Chondrocyte (in vitro differentiated cells): ENCODE data around the gene SPOPL. TPM values are rescaled to one million over a fixed set of nuclear protein-coding genes. Genes with fewer than 3 reads are reported as not detected.

Source experiments
- DNase-seq: peaks from one replicate; pipeline ENCODE4 v3.0.0; 2021; ENCODE audit warnings: mixed read lengths, low spot score
- H3K27ac Mint-ChIP-seq: one replicate; pipeline ENCODE4 v1.8.0; 2021; ENCODE audit warnings: mild to moderate bottlenecking, moderate library complexity, mixed read lengths; ENCODE audit not compliant: unreplicated experiment
- H3K27me3 Mint-ChIP-seq: 2 replicates; pipeline ENCODE4 v1.8.0; 2021; ENCODE audit warnings: low read depth, mixed read lengths
- H3K36me3 Mint-ChIP-seq: 2 replicates; pipeline ENCODE4 v1.8.0; 2021; ENCODE audit warnings: low read depth, mixed read lengths
- H3K4me1 Mint-ChIP-seq: 2 replicates; pipeline ENCODE4 v1.8.0; 2021; ENCODE audit warnings: low read depth, mild to moderate bottlenecking, mixed read lengths
- H3K4me3 Mint-ChIP-seq: one replicate; pipeline ENCODE4 v1.8.0; 2021; ENCODE audit warnings: mild to moderate bottlenecking, moderate library complexity, mixed read lengths; ENCODE audit not compliant: unreplicated experiment
- H3K9me3 Mint-ChIP-seq: 2 replicates; pipeline ENCODE4 v1.8.0; 2021; ENCODE audit warnings: low read depth, mixed read lengths
- long read RNA-seq: library from polyadenylated mRNA; stranded (forward); transcript quantifications from one replicate; pipeline ENCODE4 v2.0.0, GENCODE V29; 2021
- total RNA-seq: library from RNA; stranded (reverse); gene quantifications from 3 replicates; pipeline ENCODE4 v1.2.1, GENCODE V29; 2021
- TF ChIP-seq, protein P1 (sequence below): fragments of 200-600 bp; sonication (generic); IDR thresholded peaks from 2 replicates; pipeline ENCODE4 v1.5.0; 2021; ENCODE audit warnings: antibody characterized with exemption, mild to moderate bottlenecking, moderate library complexity

The SPOPL gene
- 9.9 to 16.2 TPM (median 14.7 TPM) in 3 replicates for total RNA-seq
- long read RNA-seq, full-length matches to known transcripts = 1 of 2 reads
- long read RNA-seq, partial matches to known transcripts = 0 of 2 reads
- long read RNA-seq, other reads (novel, unspliced or antisense) = 1 of 2 reads

DNA sequence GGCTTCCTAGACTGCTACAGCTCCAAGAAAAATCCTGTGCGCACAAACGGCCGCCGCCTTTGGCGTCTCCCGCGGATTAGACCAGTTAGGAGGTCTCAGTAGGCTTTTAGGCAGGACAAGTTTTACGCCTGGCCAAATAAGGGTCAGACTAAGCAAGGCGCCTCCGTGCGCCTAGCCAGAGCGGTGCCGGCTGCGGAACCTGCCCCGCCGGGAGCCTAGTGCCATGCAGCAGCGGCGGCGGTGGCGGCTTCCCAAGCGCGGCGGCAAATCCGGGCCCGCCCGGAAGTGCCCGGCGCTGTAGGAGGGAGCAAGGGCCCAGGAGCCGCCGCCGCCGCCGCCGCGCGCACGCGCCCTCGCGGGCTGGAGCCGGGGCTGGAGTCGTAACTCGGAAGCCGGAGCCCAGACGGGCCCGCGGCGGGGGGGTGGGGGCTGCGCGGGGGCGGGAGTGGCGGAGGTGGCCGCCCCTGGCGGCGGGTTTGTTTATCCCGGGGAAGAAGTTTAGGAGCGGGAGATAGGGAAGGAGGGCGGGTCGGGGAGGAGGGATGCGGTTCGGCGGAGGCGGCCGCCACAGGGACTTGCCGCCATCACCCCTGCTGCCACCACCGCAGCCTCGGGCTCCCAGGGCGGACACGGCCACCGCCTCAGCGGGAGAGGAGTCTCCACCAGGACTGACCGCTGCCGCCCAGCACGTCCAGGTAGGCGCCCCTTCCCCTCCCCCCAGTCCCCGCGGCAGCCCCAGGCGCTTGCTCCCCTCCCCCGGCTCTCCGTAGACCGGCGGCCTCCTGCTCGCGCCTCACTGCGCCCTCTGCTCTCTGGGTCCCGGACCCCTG lies at the start of gene SPOPL:
Gene SPOPL (plus strand): TSS at position 346 of the 830 bp plus-strand sequence. CDS start 48,447 bp downstream, outside the sequence.
- Mint-ChIP-seq H3K36me3 (peaks cover 1% of the 10 kb centered on the region), H3K27me3 (no peaks in the 10 kb centered on the region), H3K4me3 (peak within 1 kb of the TSS; percentile 100), H3K27ac (peak within 1 kb of the TSS; percentile 98), H3K9me3 (no peaks in the 10 kb centered on the region), H3K4me1 (peaks cover 43% of the 10 kb centered on the region)
- TF ChIP-seq, protein P1, sequence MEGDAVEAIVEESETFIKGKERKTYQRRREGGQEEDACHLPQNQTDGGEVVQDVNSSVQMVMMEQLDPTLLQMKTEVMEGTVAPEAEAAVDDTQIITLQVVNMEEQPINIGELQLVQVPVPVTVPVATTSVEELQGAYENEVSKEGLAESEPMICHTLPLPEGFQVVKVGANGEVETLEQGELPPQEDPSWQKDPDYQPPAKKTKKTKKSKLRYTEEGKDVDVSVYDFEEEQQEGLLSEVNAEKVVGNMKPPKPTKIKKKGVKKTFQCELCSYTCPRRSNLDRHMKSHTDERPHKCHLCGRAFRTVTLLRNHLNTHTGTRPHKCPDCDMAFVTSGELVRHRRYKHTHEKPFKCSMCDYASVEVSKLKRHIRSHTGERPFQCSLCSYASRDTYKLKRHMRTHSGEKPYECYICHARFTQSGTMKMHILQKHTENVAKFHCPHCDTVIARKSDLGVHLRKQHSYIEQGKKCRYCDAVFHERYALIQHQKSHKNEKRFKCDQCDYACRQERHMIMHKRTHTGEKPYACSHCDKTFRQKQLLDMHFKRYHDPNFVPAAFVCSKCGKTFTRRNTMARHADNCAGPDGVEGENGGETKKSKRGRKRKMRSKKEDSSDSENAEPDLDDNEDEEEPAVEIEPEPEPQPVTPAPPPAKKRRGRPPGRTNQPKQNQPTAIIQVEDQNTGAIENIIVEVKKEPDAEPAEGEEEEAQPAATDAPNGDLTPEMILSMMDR = peak; percentile 63
- peak; percentile 94 for DNase-seq

DNA sequence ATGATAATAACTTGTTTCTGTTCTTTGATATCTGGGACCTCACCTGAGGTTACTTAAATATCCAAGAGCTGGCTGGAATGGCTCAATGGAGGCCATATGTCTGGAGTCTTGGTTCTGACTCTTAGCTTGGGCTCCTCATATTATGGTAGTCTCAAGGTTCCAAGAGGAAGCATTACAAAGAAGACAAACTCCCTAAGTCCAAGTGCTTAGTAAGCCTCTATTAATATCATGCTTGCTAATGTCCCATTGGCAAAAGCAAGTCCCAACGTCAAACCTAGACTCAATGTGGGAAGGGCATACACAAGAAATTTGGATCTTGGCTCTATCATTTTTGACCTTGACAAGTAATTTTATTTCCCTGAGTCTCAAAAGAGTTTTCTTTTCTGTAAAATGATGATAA lies 49.2 kb upstream of the SPOPL start:
- Mint-ChIP-seq H3K27me3 (no peaks in the 10 kb centered on the region), H3K4me1 (peaks cover 26% of the 10 kb centered on the region), H3K36me3 (no peaks in the 10 kb centered on the region), H3K9me3 (peaks cover 7% of the 10 kb centered on the region), H3K27ac (no peak overlapping the region), H3K4me3 (no peak overlapping the region)
- DNase-seq = no peak
- TF ChIP-seq, protein P1 = no peak

DNA sequence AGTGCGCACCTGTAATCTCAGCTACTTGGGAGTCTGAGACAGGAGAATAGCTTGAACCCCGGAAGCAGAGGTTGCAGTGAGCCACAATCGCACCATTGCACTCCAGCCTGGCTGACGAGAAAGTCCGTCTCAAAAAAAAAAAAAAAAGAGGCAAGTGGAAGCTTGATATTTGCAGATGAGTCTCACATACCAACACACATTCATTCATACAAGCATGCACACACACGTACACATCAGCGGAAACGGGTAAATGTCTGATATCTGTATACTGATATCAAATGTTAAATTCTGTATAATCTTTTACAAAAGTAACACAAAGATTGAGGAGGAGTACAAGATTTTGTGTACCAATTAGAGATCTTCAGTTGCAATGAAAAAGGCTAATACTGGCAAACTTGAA lies 47.8 kb upstream of the SPOPL start:
- no peak for DNase-seq
- peaks cover 16% of the 10 kb centered on the region for H3K9me3 Mint-ChIP-seq
- H3K4me1 Mint-ChIP-seq = peaks cover 26% of the 10 kb centered on the region
- no peaks in the 10 kb centered on the region for H3K36me3 Mint-ChIP-seq
- no peak overlapping the region for H3K4me3 Mint-ChIP-seq
- no peaks in the 10 kb centered on the region for H3K27me3 Mint-ChIP-seq
- peak overlapping the region; percentile 28 for H3K27ac Mint-ChIP-seq
- TF ChIP-seq, protein P1 = no peak

DNA sequence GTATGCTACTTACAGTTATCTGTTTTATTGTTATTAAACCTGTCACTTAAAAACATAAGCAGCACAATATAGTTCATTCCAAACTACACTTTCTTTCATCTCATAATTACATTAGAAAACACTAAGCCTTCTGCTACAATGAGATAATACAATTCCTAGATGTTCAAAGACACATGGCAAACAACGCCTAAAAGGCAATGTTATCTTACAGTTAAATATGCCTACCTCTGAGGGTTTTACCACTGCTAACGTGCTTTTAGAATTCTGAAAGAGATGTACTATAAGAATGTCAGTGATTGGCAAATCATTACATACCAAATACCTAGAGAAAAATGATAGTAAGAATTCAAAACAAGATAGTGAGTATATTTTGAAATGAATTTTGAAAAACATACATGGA lies 46.8 kb upstream of the SPOPL start:
- Mint-ChIP-seq H3K27ac (no peak overlapping the region), H3K4me1 (peaks cover 26% of the 10 kb centered on the region), H3K27me3 (no peaks in the 10 kb centered on the region), H3K4me3 (no peak overlapping the region), H3K36me3 (no peaks in the 10 kb centered on the region), H3K9me3 (peaks cover 18% of the 10 kb centered on the region)
- DNase-seq = no peak
- TF ChIP-seq, protein P1 = no peak

DNA sequence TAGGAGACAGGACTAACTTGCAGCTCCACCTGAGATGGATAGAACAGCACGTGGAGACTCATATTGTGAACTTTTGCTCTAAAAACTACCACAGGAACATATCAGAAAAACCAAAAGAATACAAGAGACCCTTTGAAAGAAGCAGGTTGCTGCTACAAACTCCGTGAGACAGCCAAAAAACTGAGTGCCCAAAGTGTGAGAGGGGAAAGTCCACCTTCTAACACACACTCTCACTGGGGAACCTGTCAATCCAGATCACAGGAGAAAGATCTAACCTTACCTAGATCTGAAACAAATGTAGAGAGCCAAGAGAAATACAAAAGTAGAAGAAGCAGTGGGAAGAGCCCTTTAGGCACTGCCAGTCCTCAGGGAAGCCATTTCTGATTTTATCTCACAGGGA lies 46.3 kb upstream of the SPOPL start:
- Mint-ChIP-seq H3K36me3 (no peaks in the 10 kb centered on the region), H3K4me3 (no peak overlapping the region), H3K27ac (no peak overlapping the region), H3K9me3 (peaks cover 18% of the 10 kb centered on the region), H3K27me3 (no peaks in the 10 kb centered on the region), H3K4me1 (peaks cover 26% of the 10 kb centered on the region)
- no peak for DNase-seq
- TF ChIP-seq, protein P1 = no peak
